IMR-90 (cell line): Measurements from ENCODE around the gene KLHL29. TPM values are rescaled to one million over a fixed set of nuclear protein-coding genes. Genes with fewer than 3 reads are reported as not detected.
A peak's percentile ranks its signal among the peaks of the same experiment; 100 is the strongest.

Source experiments
- ATAC-seq: fragments of 200-7000 bp; cut with Tn5 transposase; 2 replicates; pipeline ENCODE4 v1.9.1; 2020; ENCODE audit warnings: low read depth, mild to moderate bottlenecking, moderate library complexity
- BruUV-seq: library from RNA; stranded (reverse); fragments of 400-500 nt; replicated peaks from 2 replicates; lab custom pipeline; 2021; lab: Mats Ljungman, UMichigan
- CTCF ChIA-PET: fragments of 300-600 bp; formaldehyde crosslinking; extraction: SDS; loops from one replicate; lab custom pipeline; 2021; ENCODE audit warnings: antibody characterized with exemption; lab: Yijun Ruan, JAX
- POLR2A ChIA-PET: fragments of 300-600 bp; sonication (Branson Sonifier 250); formaldehyde crosslinking; loops from one replicate; lab custom pipeline; 2022; ENCODE audit warnings: antibody characterized with exemption; ENCODE audit not compliant: unreplicated experiment; lab: Charles Lee
- DNase-seq: peaks from one replicate; pipeline ENCODE4 v3.0.0; 2013
- H2AFZ ChIP-seq: replicated peaks from 2 replicates; pipeline ENCODE3; 2013; ENCODE audit warnings: low read length, mild to moderate bottlenecking; ENCODE audit not compliant: poor library complexity
- H2AK5ac ChIP-seq: 2 replicates; pipeline ENCODE4 v1.6.1; 2013; ENCODE audit warnings: low read depth, low read length, inconsistent platforms
- H2AK9ac ChIP-seq: replicated peaks from 2 replicates; pipeline ENCODE3; 2013; ENCODE audit warnings: mild to moderate bottlenecking, low read depth, low read length, moderate library complexity; ENCODE audit not compliant: poor library complexity
- H2BK120ac ChIP-seq: 2 replicates; pipeline ENCODE4 v1.6.1; 2013; ENCODE audit warnings: low read depth, low read length, inconsistent platforms
- H2BK15ac ChIP-seq: 3 replicates; pipeline ENCODE4 v1.6.1; 2013; ENCODE audit warnings: low read depth, low read length, inconsistent platforms
- H2BK20ac ChIP-seq: 2 replicates; pipeline ENCODE4 v1.6.1; 2013; ENCODE audit warnings: low read depth, mild to moderate bottlenecking, inconsistent platforms, low read length, moderate library complexity
- H2BK5ac ChIP-seq: 2 replicates; pipeline ENCODE4 v1.6.1; 2013; ENCODE audit warnings: mild to moderate bottlenecking, low read depth, low read length, inconsistent platforms; ENCODE audit not compliant: poor library complexity, severe bottlenecking
- H3K14ac ChIP-seq: replicated peaks from 2 replicates; pipeline ENCODE4 v1.6.1; 2013; ENCODE audit warnings: low read depth, low read length, inconsistent platforms
- H3K18ac ChIP-seq: 2 replicates; pipeline ENCODE4 v1.6.1; 2013; ENCODE audit warnings: low read depth, low read length, control low read depth
- H3K23ac ChIP-seq: 2 replicates; pipeline ENCODE4 v1.6.1; 2013; ENCODE audit warnings: low read depth, low read length, inconsistent platforms
- H3K27ac ChIP-seq: 2 replicates; pipeline ENCODE4 v1.5.1; 2013; ENCODE audit warnings: mild to moderate bottlenecking, control low read depth, low read length; ENCODE audit not compliant: insufficient read depth
- H3K27me3 ChIP-seq: 2 replicates; pipeline ENCODE4 v1.6.1; 2013; ENCODE audit warnings: low read length; ENCODE audit not compliant: control insufficient read depth, insufficient read depth
- H3K36me3 ChIP-seq: 2 replicates; pipeline ENCODE4 v1.6.1; 2013; ENCODE audit warnings: low read length, mixed read lengths; ENCODE audit not compliant: control insufficient read depth, insufficient read depth
- H3K4ac ChIP-seq: 2 replicates; pipeline ENCODE4 v1.6.1; 2013; ENCODE audit warnings: low read depth, low read length, inconsistent platforms
- H3K4me1 ChIP-seq: 2 replicates; pipeline ENCODE4 v1.6.1; 2013; ENCODE audit warnings: low read length, mixed read lengths; ENCODE audit not compliant: control insufficient read depth, insufficient read depth
- H3K4me2 ChIP-seq: 2 replicates; pipeline ENCODE4 v1.6.1; 2013; ENCODE audit warnings: low read depth, mild to moderate bottlenecking, control low read depth, low read length, moderate library complexity
- H3K4me3 ChIP-seq: 2 replicates; pipeline ENCODE4 v1.5.1; 2013; ENCODE audit warnings: low read depth, mild to moderate bottlenecking, control low read depth, low read length, moderate library complexity; ENCODE audit not compliant: insufficient read depth
- H3K56ac ChIP-seq: 2 replicates; pipeline ENCODE4 v1.6.1; 2013; ENCODE audit warnings: low read length, inconsistent platforms; ENCODE audit not compliant: insufficient read depth; ENCODE audit errors: extremely low read depth
- H3K79me1 ChIP-seq, 2 experiments: 2 replicates each; pipeline ENCODE4 v1.6.1; 2013; ENCODE audit warnings: low read length in 2 of 2, inconsistent platforms in 1 of 2, low read depth in 1 of 2
- H3K9ac ChIP-seq: 2 replicates; pipeline ENCODE4 v1.6.1; 2013; ENCODE audit warnings: low read depth, low read length, control low read depth
- H3K9me1 ChIP-seq: 2 replicates; pipeline ENCODE4 v1.6.1; 2013; ENCODE audit warnings: low read length, inconsistent platforms; ENCODE audit not compliant: insufficient read depth
- H3K9me3 ChIP-seq: 2 replicates; pipeline ENCODE4 v1.6.1; 2013; ENCODE audit warnings: low read length; ENCODE audit not compliant: control insufficient read depth, insufficient read depth
- H4K20me1 ChIP-seq: 2 replicates; pipeline ENCODE4 v1.6.1; 2013; ENCODE audit warnings: low read length, inconsistent platforms; ENCODE audit not compliant: insufficient read depth
- H4K5ac ChIP-seq: 2 replicates; pipeline ENCODE4 v1.6.1; 2013; ENCODE audit warnings: mild to moderate bottlenecking, low read depth, low read length, control low read depth
- H4K8ac ChIP-seq, 2 experiments: 2 replicates each; pipeline ENCODE4 v1.6.1; 2013; ENCODE audit warnings: low read depth in 2 of 2, low read length in 2 of 2, control low read depth in 1 of 2, inconsistent platforms in 1 of 2
- H4K91ac ChIP-seq: 2 replicates; pipeline ENCODE4 v1.6.1; 2013; ENCODE audit warnings: low read depth, low read length, inconsistent platforms; ENCODE audit not compliant: insufficient read depth
- CHD1 ChIP-seq: IDR thresholded peaks from 2 replicates; pipeline ENCODE4 v1.6.1; 2012; ENCODE audit warnings: low read depth, low read length, improper control_type of control experiment
- CTCF ChIP-seq: conservative IDR thresholded peaks from 2 replicates; pipeline ENCODE4 v1.5.1; 2012; ENCODE audit warnings: mild to moderate bottlenecking, low read depth, low read length, improper control_type of control experiment
- RCOR1 ChIP-seq: IDR thresholded peaks from 2 replicates; pipeline ENCODE4 v1.6.1; 2012; ENCODE audit warnings: mild to moderate bottlenecking, low read length, improper control_type of control experiment; ENCODE audit not compliant: insufficient replicate concordance
- SMC3 ChIP-seq: fragments of 150-350 bp; IDR thresholded peaks from 2 replicates; pipeline ENCODE4 v1.6.1; 2016; ENCODE audit warnings: low read depth, mild to moderate bottlenecking, antibody characterized with exemption, low read length, moderate library complexity
- USF2 ChIP-seq: fragments of 150-350 bp; IDR thresholded peaks from 2 replicates; pipeline ENCODE4 v1.6.1; 2017; ENCODE audit warnings: mild to moderate bottlenecking, antibody characterized with exemption, low read length, low read depth
- WGBS, 2 experiments: methylation state at CpG; one replicate each; pipeline versions ENCODE4 v1.1.5 to v1.1.7; 2013; ENCODE audit warnings: missing lambda C conversion rate in 2 of 2; ENCODE audit not compliant: insufficient read length in 1 of 2; ENCODE audit errors: extremely low coverage in 2 of 2; 5-methylcytosine and 5-hydroxymethylcytosine counted together
- dilution Hi-C: fragments of 300-500 bp; cut with HindIII; formaldehyde crosslinking; loops from one replicate; pipeline ENCODE4 v1.14.3; 2018; ENCODE audit warnings: low sequenced_read_pairs; ENCODE audit not compliant: unreplicated experiment
- in situ Hi-C: fragments of 300-500 bp; cut with MboI; formaldehyde crosslinking; loops from 3 replicates; pipeline ENCODE4 v1.14.3; 2019; ENCODE audit warnings: low sequenced_read_pairs, inconsistent platforms, mixed read lengths
- intact Hi-C: fragments of 100-400 bp; cut with micrococcal nuclease; formaldehyde crosslinking; loops from 2 replicates; pipeline ENCODE4 v1.10.0; 2022
- polyA plus RNA-seq, 3 experiments: library from polyadenylated mRNA; depleted of rRNA; stranded (reverse); fragments of >200 nt; gene quantifications; 2 replicates each; pipeline ENCODE4 v1.2.3, GENCODE V29; 2012; ENCODE audit warnings: low replicate concordance in 1 of 3
- total RNA-seq: library from RNA; depleted of rRNA; stranded (reverse); fragments of >200 nt; gene quantifications from 2 replicates; pipeline ENCODE4 v1.2.3, GENCODE V29; 2012
- TF ChIP-seq, protein P1 (sequence below): fragments of 150-350 bp; IDR thresholded peaks from 2 replicates; pipeline ENCODE4 v1.6.1; 2016; ENCODE audit warnings: low read depth, mild to moderate bottlenecking, low read length, moderate library complexity, borderline replicate concordance

KLHL29 gene
- total and polyA plus RNA-seq, 2 of the 4 experiments (the other 2 are of a cell fraction): 2.0 to 8.0 TPM

DNA sequence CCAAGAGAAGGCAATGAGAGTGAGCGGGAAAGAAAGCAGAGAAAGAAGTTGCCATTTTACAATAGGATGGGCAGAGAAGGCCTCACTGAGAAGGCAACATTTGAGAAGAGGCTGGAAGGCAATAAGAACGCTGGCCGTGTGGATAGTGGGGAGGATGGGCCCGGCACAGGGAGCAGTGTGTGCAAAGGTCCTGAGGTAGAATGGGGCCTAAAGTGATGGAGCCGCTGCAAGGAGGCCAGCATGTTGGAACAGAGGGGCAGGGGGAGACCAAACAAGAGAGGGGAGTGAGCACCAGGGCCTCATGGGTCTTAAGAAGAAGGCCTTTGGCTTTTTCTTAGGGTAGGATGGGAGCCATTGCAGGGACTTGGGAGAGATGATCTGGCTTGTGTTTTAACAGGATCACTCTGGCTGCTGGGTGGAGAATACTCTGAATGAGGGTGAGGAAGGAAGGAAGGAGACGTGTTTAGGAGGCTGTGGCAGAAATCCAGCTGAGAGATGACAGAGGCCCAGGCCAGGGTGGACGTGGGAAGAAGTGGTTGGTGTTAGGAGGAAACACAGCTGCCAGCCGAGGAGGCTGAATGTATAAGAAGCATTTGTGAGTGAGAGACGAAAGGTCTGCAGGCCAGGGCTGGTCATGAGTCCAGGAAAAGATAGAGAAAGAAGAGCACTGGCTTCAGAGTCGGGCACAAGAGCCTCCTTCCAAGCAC, 159.8 kb downstream of the KLHL29 start (continued):
- TF ChIP-seq CHD1: no peak

DNA sequence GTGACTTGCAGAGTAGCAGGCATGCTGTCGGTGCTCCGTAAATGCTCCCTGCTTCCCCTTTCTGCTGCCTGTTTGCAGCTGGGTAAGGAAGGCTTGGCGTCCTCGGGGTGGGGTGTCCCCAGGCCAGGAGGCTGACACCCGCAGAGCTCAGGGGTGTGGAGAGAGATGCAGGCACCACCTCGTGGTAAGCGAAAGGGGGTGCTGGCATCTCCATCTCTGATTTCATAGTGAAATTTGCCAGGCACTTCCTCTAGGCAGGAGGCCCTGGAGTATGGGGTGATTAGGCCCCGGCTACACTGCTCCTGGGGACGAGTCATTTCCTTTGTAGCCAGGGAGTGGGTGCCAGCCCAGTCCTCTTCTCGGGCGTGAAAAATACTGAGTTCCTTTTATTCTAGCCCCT, 160.4 kb downstream of the KLHL29 start:
- Histone ChIP-seq H3K4ac (peak overlapping the region; percentile 41; the same call in 1 of the 2 replicates), H3K4me1 (peaks cover 20% of the 10 kb centered on the region), H3K23ac (no peak overlapping the region), H2AK9ac (peak overlapping the region; percentile 11), H3K9me1 (peaks cover 7% of the 10 kb centered on the region; the same call in 1 of the 2 replicates), H3K9me3 (no peaks in the 10 kb centered on the region), H4K5ac (no peak overlapping the region), H3K36me3 (no peaks in the 10 kb centered on the region), H3K4me2 (no peak overlapping the region), H3K9ac (no peak overlapping the region), H3K14ac (no peak overlapping the region; the same call in 1 of the 2 replicates), H3K4me3 (no peak overlapping the region), H3K18ac (peak overlapping the region; percentile 3; the same call in 1 of the 2 replicates), H4K8ac (peak overlapping the region; percentile 10 to 13; a peak in 2 of 4 replicates), H4K20me1 (no peaks in the 10 kb centered on the region), H2BK15ac (no peak overlapping the region), H2BK20ac (no peak overlapping the region), H3K27me3 (no peaks in the 10 kb centered on the region), H2AK5ac (0 out of 2 replicates have a peak overlapping the region, but pooled peaks have one; percentile 17), H3K79me1 (peaks cover 0 to 5% of the 10 kb centered on the region in 2 experiments; a peak in 2 of 4 replicates), H3K56ac (no peak overlapping the region), H2BK120ac (no peak overlapping the region), H4K91ac (0 out of 2 replicates have a peak overlapping the region, but pooled peaks have one; percentile 10), H2BK5ac (peak overlapping the region; percentile 27), H3K27ac (peak overlapping the region; percentile 32; the same call in 1 of the 2 replicates), H2AFZ (peak overlapping the region; percentile 38)
- TF ChIP-seq SMC3: peak; percentile 29; the same call in 1 of the 2 replicates
- TF ChIP-seq CTCF: peak; percentile 25; the same call in 1 of the 2 replicates
- no peak for TF ChIP-seq RCOR1
- no peak for TF ChIP-seq USF2
- TF ChIP-seq, protein P1, sequence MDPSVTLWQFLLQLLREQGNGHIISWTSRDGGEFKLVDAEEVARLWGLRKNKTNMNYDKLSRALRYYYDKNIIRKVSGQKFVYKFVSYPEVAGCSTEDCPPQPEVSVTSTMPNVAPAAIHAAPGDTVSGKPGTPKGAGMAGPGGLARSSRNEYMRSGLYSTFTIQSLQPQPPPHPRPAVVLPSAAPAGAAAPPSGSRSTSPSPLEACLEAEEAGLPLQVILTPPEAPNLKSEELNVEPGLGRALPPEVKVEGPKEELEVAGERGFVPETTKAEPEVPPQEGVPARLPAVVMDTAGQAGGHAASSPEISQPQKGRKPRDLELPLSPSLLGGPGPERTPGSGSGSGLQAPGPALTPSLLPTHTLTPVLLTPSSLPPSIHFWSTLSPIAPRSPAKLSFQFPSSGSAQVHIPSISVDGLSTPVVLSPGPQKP: no peak
- WGBS, 2 experiments: 52% methylated on average over 4 of the region's 11 CpGs; no CpG with 5 or more reads in 1 of the 2 experiments
- BruUV-seq: no TSS peak
- intact Hi-C loops: loop anchor here (5.0 kb wide), 1 partner anchor 158 kb away; the partner anchor contains the start of gene KLHL29
- DNase-seq: peak; percentile 63
- in situ Hi-C loops: no loop called here
- peak; percentile 68 for ATAC-seq
- dilution Hi-C loops: no loop called here
- ChIA-PET POLR2A (no interaction called here), CTCF (no interaction called here)
